Activated naive CD4-positive, alpha-beta T cell treated with anti-CD3 and anti-CD28 coated beads, Interleukin-2, amount 50 U/mL, for 72 hours (primary cell): Measurements from ENCODE around the gene NT5C. TPM values are rescaled to one million over a fixed set of nuclear protein-coding genes. Genes with fewer than 3 reads are reported as not detected.

Experiments used
- ATAC-seq, 2 donors: fragments of 150-1000 bp; cut with Tn5 transposase; 2 replicates each; pipeline ENCODE4 v1.10.0; 2021; ENCODE audit warnings: mild to moderate bottlenecking in 2 of 2, moderate library complexity in 2 of 2
- DNase-seq, 2 donors: peaks; one replicate each; pipeline ENCODE4 v3.0.0; 2021 to 2022; ENCODE audit warnings: low spot score in 2 of 2
- H3K27ac Mint-ChIP-seq, 2 donors: one replicate each; pipeline ENCODE4 v1.8.0; 2022; ENCODE audit warnings: mild to moderate bottlenecking in 2 of 2, mixed read lengths in 2 of 2
- H3K36me3 Mint-ChIP-seq, 2 donors: one replicate each; pipeline ENCODE4 v1.8.0; 2022; ENCODE audit warnings: mixed read lengths in 2 of 2
- H3K9me3 Mint-ChIP-seq, 2 donors: one replicate each; pipeline ENCODE4 v1.8.0; 2022; ENCODE audit warnings: mixed read lengths in 2 of 2
- total RNA-seq, 2 donors: library from RNA; stranded (reverse); gene quantifications; one replicate each; pipeline ENCODE4 v1.2.3, GENCODE V29; 2022

Gene NT5C
- total RNA-seq, 2 donors from 2014 or later = 51.7 to 52.8 TPM

- ATAC-seq = no peak
- H3K27ac Mint-ChIP-seq = peak overlapping the region in 1 of 2 donors; percentile 82
These were observed 21.2 kb downstream of the NT5C start for GRCh38 chr17:75110234-75110937.

DNA sequence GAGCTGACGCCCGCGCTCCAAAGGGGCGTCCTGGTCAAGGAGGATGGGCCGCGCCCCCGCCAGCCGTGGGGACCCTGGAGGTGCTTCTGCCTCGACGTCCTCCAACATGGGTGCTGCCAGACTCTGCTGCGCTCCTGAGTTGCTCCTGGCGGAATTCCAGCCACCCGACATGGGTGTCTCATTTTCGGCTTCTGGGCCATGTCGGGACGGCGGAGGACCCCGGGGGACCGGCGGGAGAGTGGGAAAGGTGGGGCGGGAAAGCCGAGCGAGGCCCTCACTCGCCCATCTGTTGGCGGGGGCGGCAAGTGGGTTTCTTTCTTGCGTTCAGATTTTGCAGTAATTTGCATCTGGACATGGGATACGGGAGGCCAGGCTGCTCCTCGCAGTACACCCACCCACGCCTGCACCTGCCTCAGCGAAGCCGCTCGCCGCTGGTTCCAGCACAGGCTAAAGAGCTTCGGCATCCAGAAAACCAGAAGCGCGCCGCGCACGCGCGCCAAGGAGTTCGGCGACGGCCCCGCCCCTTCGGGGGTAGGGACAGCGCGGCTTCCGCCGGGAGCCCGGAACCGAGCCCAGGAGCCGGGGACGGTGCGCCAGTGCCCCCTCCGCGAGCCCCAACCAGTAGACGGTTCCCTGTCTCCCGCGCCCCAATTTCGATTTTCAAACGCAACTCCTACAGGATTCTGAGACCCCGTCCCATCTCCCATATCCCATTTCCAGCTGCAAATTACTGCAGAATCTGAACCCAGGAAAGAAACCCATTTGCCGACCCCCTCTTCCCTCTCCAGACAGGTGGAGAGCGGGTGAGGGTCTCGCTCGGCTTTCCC lies 21.9 kb downstream of the NT5C start, which contains the start of gene ARMC7:
ARMC7 (plus strand) TSS at position 563 of the 827 bp plus-strand sequence. CDS start 320 bp downstream, outside the sequence.
- Mint-ChIP-seq H3K36me3 (peaks cover 5 to 11% of the 10 kb centered on the region in 2 donors), H3K9me3 (no peaks in the 10 kb centered on the region), H3K27ac (peak within 1 kb of the TSS; percentile 74 to 82)
- ATAC-seq (peak; percentile 87), DNase-seq (peak; percentile 92 to 98)

More at GRCh38 chr17:75110234-75110937, 21.2 kb downstream of the NT5C start:
- peak in 1 of 2 donors; percentile 27 for DNase-seq
- H3K36me3 Mint-ChIP-seq = peaks cover 10 to 11% of the 10 kb centered on the region in 2 donors
- no peaks in the 10 kb centered on the region for H3K9me3 Mint-ChIP-seq

DNA sequence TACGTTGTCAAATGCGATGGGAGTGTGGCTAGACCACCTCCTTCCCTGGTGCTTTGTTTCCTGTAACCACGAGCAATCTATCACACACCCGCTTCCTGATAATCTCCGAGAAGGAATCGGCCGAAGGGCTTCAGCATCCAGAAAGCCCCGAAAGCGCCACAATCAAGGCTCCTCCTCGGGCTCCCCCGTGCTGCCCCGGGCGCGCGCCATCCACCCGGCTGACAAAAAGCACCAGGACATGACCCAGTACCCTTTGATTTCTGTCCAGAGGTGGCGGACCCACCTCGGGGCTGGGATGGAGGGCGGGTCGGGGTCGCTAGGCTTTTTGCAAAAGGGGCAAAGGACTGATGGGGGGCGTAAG lies 22.5 kb downstream of the NT5C start:
- Mint-ChIP-seq H3K27ac (peak overlapping the region; percentile 14 to 82), H3K36me3 (peaks cover 0 to 11% of the 10 kb centered on the region in 2 donors)
- peak; percentile 5 to 21 for ATAC-seq

DNA sequence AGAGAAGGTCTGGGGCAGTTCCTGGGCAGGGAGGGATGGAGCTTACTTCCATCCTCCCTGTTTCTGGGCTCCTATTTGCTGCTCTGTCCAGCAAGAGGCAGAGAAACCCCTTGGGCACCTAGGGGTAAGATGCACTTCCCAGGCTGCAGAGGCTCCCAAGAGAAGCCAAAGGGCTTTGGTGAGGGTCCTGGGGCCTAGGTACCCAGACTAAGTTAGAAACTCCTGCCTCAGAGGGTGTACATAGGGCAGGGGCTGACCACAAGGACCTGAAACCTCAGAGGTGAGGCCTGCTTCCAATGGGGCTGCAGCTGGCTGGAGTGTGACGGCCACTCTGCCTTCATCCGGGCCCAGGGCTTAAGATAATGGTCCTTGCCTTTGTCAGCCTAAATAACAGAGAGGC lies 23.3 kb downstream of the NT5C start:
- H3K9me3 Mint-ChIP-seq = no peaks in the 10 kb centered on the region
- DNase-seq = no peak
- ATAC-seq = no peak
- peaks cover 0 to 11% of the 10 kb centered on the region in 2 donors for H3K36me3 Mint-ChIP-seq
- no peak overlapping the region for H3K27ac Mint-ChIP-seq

More for the DNA sequence above, 22.5 kb downstream of the NT5C start:
- DNase-seq = peak in 1 of 2 donors; percentile 33
- no peaks in the 10 kb centered on the region for H3K9me3 Mint-ChIP-seq

GRCh38 chr17:75105126-75106080 lies 26.1 kb downstream of the NT5C start:
- no peaks in the 10 kb centered on the region for H3K9me3 Mint-ChIP-seq
- peak in 1 of 2 donors; percentile 38 for DNase-seq
- H3K36me3 Mint-ChIP-seq = no peaks in the 10 kb centered on the region
- peak in 1 of 2 donors; percentile 34 for ATAC-seq
- no peak overlapping the region for H3K27ac Mint-ChIP-seq

DNA sequence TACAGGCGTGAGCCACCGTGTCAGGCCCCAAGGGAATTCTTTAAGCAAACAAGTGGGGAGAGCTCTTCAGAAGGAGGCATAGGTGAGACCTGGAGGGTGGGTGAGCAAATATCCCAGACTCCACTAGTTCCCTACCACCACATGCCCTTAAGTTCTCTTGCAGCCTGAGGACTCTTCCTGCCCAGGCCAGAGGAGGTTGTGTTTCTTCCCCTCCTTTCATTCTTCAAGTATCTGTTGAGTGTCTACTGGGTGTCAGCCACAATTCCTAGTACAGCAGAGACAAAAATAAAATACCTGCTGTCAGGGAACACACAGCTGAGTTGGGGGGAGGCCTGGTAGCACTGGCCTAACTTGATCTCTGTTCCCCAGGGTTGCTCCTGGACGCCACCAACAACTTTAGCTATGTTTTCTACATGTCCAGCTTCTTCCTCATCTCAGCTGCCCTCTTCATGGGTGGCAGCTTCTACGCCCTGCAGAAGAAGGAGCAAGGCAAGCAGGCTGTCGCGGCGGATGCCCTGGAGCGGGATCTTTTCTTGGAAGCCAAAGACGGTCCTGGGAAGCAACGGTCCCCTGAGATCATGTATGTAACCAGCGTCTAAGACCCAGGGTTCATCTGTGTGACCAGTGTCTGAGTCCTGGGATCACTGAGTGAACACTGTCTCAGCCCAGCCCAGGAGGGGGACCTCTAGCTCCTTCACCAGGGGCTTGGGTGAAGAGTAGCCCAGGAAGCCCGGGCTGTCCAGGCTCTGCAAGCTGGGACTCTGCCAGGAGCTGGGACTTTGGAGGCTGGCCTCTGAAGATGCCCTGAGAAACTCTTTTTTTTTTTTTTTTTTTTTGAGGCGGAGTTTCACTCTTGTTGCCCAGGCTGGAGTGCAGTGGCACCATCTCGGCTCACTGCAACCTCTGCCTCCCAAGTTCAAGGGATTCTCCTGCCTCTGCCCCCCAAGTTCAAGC lies 27.7 kb downstream of the NT5C start:
- Mint-ChIP-seq H3K27ac (peak overlapping the region in 1 of 2 donors; percentile 44), H3K9me3 (no peaks in the 10 kb centered on the region), H3K36me3 (no peaks in the 10 kb centered on the region)
- ATAC-seq (no peak), DNase-seq (no peak)

GRCh38 chr17:75102385-75102821 lies 29.1 kb downstream of the NT5C start:
- no peak overlapping the region for H3K27ac Mint-ChIP-seq
- DNase-seq = no peak
- no peaks in the 10 kb centered on the region for H3K36me3 Mint-ChIP-seq
- no peaks in the 10 kb centered on the region for H3K9me3 Mint-ChIP-seq
- ATAC-seq = peak in 1 of 2 donors; percentile 47

DNA sequence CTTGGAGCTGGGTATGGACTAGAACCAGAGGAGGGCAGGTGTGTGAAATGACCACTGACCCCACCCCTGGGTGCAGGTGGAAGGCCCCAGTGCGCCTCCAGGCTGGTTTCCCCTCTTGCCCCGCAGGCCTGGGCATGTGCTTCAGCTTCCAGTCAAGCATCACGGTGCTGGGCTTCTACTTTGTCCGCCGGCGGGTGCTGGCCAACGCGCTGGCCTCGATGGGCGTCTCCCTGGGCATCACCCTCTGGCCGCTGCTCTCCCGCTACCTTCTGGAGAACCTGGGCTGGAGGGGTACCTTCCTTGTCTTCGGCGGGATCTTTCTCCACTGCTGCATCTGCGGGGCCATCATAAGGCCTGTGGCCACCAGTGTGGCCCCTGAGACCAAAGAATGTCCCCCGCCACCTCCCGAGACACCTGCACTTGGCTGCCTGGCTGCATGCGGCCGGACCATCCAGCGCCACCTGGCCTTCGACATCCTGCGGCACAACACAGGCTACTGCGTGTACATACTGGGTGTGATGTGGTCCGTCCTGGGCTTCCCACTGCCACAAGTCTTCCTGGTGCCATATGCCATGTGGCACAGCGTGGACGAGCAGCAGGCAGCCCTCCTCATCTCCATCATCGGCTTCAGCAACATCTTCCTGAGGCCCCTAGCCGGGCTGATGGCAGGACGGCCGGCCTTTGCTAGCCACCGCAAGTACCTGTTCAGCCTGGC lies 31.5 kb downstream of the NT5C start:
- ATAC-seq (no peak), DNase-seq (no peak)
- Mint-ChIP-seq H3K9me3 (no peaks in the 10 kb centered on the region), H3K36me3 (no peaks in the 10 kb centered on the region), H3K27ac (peak overlapping the region in 1 of 2 donors; percentile 77)

GRCh38 chr17:75098861-75099260 lies 32.7 kb downstream of the NT5C start:
- no peaks in the 10 kb centered on the region for H3K9me3 Mint-ChIP-seq
- peak overlapping the region; percentile 25 for H3K27ac Mint-ChIP-seq

GRCh38 chr17:75097865-75098264 lies 33.7 kb downstream of the NT5C start:
- Mint-ChIP-seq H3K36me3 (no peaks in the 10 kb centered on the region), H3K9me3 (no peaks in the 10 kb centered on the region), H3K27ac (no peak overlapping the region)
- ATAC-seq (no peak), DNase-seq (no peak)

More at GRCh38 chr17:75098861-75099260, 32.7 kb downstream of the NT5C start:
- H3K36me3 Mint-ChIP-seq = no peaks in the 10 kb centered on the region
- DNase-seq (no peak), ATAC-seq (no peak)

DNA sequence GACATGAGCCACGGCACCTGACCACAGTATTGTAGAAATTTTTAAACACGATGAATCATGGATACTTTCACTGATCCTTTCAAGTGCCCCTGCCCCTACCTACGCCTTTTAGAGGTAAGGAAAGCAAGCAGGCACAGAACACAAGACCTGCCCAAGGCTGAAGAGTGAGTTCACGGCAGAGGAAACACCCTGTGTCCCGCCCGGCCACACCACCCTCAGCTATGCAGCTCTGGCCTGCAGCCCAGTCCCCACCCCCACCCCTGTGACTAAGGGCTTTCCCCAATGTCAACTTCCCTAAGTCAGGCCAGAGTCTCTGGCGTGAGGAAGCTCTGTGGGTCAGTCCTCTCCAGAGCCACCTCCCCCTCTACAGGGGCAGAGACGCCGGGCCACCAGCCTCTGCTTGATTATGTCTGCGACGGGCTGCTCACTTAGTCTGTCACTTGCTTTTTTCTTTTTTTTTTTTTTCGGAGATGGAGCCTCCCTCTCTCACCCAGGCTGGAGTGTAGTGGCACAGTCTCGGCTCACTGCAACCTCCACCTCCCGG lies 35.4 kb downstream of the NT5C start:
- ATAC-seq = peak in 1 of 2 donors; percentile 45
- Mint-ChIP-seq H3K9me3 (no peaks in the 10 kb centered on the region), H3K27ac (peak overlapping the region in 1 of 2 donors; percentile 39), H3K36me3 (no peaks in the 10 kb centered on the region)
- no peak for DNase-seq

GRCh38 chr17:75094871-75095399 lies 36.6 kb downstream of the NT5C start:
- Mint-ChIP-seq H3K27ac (no peak overlapping the region), H3K36me3 (no peaks in the 10 kb centered on the region), H3K9me3 (no peaks in the 10 kb centered on the region)
- ATAC-seq = no peak
- no peak for DNase-seq

GRCh38 chr17:75093548-75094158 lies 37.9 kb downstream of the NT5C start:
- ATAC-seq = no peak
- H3K36me3 Mint-ChIP-seq = no peaks in the 10 kb centered on the region
- no peaks in the 10 kb centered on the region for H3K9me3 Mint-ChIP-seq
- no peak overlapping the region for H3K27ac Mint-ChIP-seq
- DNase-seq = no peak

GRCh38 chr17:75091855-75092327 lies 39.7 kb downstream of the NT5C start:
- Mint-ChIP-seq H3K9me3 (no peaks in the 10 kb centered on the region), H3K36me3 (no peaks in the 10 kb centered on the region), H3K27ac (peak overlapping the region in 1 of 2 donors; percentile 1)
- DNase-seq (no peak), ATAC-seq (no peak)
